ENCODE measurements around the gene PISD. TPM values are rescaled to one million over a fixed set of nuclear protein-coding genes. Genes with fewer than 3 reads are reported as not detected.
A peak's percentile ranks its signal among the peaks of the same experiment; 100 is the strongest.

Gene PISD
- total and polyA plus RNA-seq, 9 of the 15 experiments (the other 6 are each of a cell fraction or from before 2014, with no cell fraction given), result 24.5 to 65.9 (median 36.6) TPM

DNA sequence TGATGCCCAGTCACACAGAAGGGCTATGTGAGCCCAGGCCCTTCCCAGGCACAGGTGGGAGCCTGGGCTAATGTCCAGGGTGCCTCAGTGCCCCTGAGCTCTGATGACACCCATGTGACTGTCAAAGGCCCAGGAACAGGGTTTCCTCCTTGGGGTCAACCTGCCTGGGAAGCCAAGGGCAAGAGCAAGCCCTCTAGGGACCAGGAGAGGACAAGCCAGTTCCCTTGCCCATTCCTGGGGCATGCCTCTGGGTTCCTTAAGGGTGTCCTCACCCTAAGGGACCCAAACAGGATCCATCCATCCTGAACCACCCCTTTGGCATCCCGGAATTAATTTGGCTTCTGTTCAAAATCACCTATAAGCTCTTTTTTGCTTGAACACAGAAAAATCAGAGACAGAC is 39.0 kb downstream of the PISD start:
- ATAC-seq, result no peak
- Histone ChIP-seq H2AFZ (ENCODE audit: low read depth, low read length) (no peak overlapping the region), H3K9me1 (ENCODE audit: control insufficient read depth, insufficient read depth, low read length) (peaks cover 3% of the 10 kb centered on the region), H3K4me2 (ENCODE audit: insufficient read depth, low read length) (no peak overlapping the region), H3K27me3 (ENCODE audit: control insufficient read depth in 2 of 2, insufficient read depth in 2 of 2, low read length in 2 of 2) (no peaks in the 10 kb centered on the region), H3K79me2 (ENCODE audit: control insufficient read depth, insufficient read depth, low read length) (peaks cover 61% of the 10 kb centered on the region), H3K9me3 (replicated peaks; ENCODE audit: control insufficient read depth, insufficient read depth, low read depth, low read length) (no peaks in the 10 kb centered on the region), H3K9ac (ENCODE audit: insufficient read depth in 1 of 2, low read depth in 2 of 2, low read length in 2 of 2) (peak overlapping the region in 1 of 2 experiments; percentile 48; a peak in 1 of 4 replicates), H3K4me3 (no peak overlapping the region), H3K4me1 (replicated peaks in 1 of 2; ENCODE audit: control insufficient read depth in 2 of 2, insufficient read depth in 2 of 2, low read length in 2 of 2) (peaks cover 33 to 70% of the 10 kb centered on the region in 2 experiments), H3K27ac (ENCODE audit: extremely low read depth, low read depth, low read length) (no peak overlapping the region), H3K36me3 (ENCODE audit: control insufficient read depth, insufficient read depth, low read length) (peaks cover 85% of the 10 kb centered on the region; the same call in 2 of the 3 replicates), H4K20me1 (replicated peaks; ENCODE audit: control insufficient read depth, insufficient read depth, low read length) (no peaks in the 10 kb centered on the region; the same call in 1 of the 2 replicates)
- 100% methylated on average over 1 of the region's 1 CpG for WGBS (ENCODE audit: insufficient coverage, low coverage, missing lambda C conversion rate)
- ChIA-PET POLR2A (interaction anchor here (0.6 to 1.1 kb wide), 3 partner anchors 10 to 200 kb away, joined by 3 read pairs; no protein-coding TSS in a partner anchor), CTCF (ENCODE audit: low intra/inter-chr PET ratio) (no interaction called here)
- TF ChIP-seq ZC3H4 (CRISPR knock-in tag; IDR thresholded peaks at IDR 0.05; ENCODE audit: borderline replicate concordance) (no peak), SRF (CRISPR knock-in tag; IDR thresholded peaks at IDR 0.05) (no peak)
- TF ChIP-seq, protein P1, sequence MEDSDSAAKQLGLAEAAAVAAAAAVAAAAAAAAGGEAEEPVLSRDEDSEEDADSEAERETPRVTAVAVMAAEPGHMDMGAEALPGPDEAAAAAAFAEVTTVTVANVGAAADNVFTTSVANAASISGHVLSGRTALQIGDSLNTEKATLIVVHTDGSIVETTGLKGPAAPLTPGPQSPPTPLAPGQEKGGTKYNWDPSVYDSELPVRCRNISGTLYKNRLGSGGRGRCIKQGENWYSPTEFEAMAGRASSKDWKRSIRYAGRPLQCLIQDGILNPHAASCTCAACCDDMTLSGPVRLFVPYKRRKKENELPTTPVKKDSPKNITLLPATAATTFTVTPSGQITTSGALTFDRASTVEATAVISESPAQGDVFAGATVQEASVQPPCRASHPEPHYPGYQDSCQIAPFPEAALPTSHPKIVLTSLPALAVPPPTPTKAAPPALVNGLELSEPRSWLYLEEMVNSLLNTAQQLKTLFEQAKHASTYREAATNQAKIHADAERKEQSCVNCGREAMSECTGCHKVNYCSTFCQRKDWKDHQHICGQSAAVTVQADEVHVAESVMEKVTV (CRISPR knock-in tag; IDR thresholded peaks at IDR 0.05), result no peak
- TF ChIP-seq, protein P2, sequence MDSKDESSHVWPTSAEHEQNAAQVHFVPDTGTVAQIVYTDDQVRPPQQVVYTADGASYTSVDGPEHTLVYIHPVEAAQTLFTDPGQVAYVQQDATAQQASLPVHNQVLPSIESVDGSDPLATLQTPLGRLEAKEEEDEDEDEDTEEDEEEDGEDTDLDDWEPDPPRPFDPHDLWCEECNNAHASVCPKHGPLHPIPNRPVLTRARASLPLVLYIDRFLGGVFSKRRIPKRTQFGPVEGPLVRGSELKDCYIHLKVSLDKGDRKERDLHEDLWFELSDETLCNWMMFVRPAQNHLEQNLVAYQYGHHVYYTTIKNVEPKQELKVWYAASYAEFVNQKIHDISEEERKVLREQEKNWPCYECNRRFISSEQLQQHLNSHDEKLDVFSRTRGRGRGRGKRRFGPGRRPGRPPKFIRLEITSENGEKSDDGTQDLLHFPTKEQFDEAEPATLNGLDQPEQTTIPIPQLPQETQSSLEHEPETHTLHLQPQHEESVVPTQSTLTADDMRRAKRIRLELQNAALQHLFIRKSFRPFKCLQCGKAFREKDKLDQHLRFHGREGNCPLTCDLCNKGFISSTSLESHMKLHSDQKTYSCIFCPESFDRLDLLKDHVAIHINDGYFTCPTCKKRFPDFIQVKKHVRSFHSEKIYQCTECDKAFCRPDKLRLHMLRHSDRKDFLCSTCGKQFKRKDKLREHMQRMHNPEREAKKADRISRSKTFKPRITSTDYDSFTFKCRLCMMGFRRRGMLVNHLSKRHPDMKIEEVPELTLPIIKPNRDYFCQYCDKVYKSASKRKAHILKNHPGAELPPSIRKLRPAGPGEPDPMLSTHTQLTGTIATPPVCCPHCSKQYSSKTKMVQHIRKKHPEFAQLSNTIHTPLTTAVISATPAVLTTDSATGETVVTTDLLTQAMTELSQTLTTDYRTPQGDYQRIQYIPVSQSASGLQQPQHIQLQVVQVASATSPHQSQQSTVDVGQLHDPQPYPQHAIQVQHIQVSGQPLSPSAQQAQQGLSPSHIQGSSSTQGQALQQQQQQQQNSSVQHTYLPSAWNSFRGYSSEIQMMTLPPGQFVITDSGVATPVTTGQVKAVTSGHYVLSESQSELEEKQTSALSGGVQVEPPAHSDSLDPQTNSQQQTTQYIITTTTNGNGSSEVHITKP (IDR thresholded peaks at IDR 0.05; ENCODE audit: partially characterized antibody), result no peak
- no peak for DNase-seq (ENCODE audit: extremely low read depth in 1 of 4, low spot score in 3 of 4)
- intact Hi-C loops (cut with micrococcal nuclease) (no loop called here), in situ Hi-C loops (cut with MboI) (no loop called here)
- no peak for FAIRE-seq
- no TSS peak for BruUV-seq (replicated peaks)
